GM19397 (cell line): Measurements from ENCODE around the gene SEMA5A.
"Not testable (repeated sequence)": the region's sequence is repeated elsewhere in the genome, so short reads cannot be mapped to it uniquely, and the experiment has no call there.

ENCODE experiments used
- ATAC-seq: cut with Tn5 transposase; IDR thresholded peaks from one replicate; pipeline ENCODE4 v1.9.1; 2021; ENCODE audit warnings: mild to moderate bottlenecking, moderate library complexity; ENCODE audit not compliant: unreplicated experiment

SEMA5A gene

GRCh38 chr5:9375756-9376155 lies 170.1 kb downstream of the SEMA5A start:
- no peak for ATAC-seq

- no peak for ATAC-seq
These were observed 171.8 kb downstream of the SEMA5A start for GRCh38 chr5:9374025-9374424.

GRCh38 chr5:9373571-9373970 lies 172.3 kb downstream of the SEMA5A start:
- ATAC-seq: no peak

GRCh38 chr5:9370256-9370655 lies 175.6 kb downstream of the SEMA5A start:
- ATAC-seq: no peak

- no peak for ATAC-seq
These were observed 180.4 kb downstream of the SEMA5A start for GRCh38 chr5:9365512-9365911.

- peak; percentile 22 for ATAC-seq
These were observed 182.4 kb downstream of the SEMA5A start for GRCh38 chr5:9363449-9363848.

- ATAC-seq: peak; percentile 36
These were observed 182.8 kb downstream of the SEMA5A start for GRCh38 chr5:9363026-9363425.

- ATAC-seq: peak; percentile 40
These were observed 183.3 kb downstream of the SEMA5A start for GRCh38 chr5:9362600-9362999.

- peak; percentile 53 for ATAC-seq
These were observed 184.0 kb downstream of the SEMA5A start for GRCh38 chr5:9361835-9362234.

- ATAC-seq: no peak
These were observed 186.8 kb downstream of the SEMA5A start for GRCh38 chr5:9358961-9359685.

- no peak for ATAC-seq
These were observed 189.5 kb downstream of the SEMA5A start for GRCh38 chr5:9356351-9356825.

- no peak for ATAC-seq
These were observed 191.4 kb downstream of the SEMA5A start for GRCh38 chr5:9354336-9355081.

- not testable (repeated sequence) for ATAC-seq
These were observed 192.8 kb downstream of the SEMA5A start for GRCh38 chr5:9353048-9353447.

- no peak for ATAC-seq
These were observed 194.3 kb downstream of the SEMA5A start for GRCh38 chr5:9351546-9351945.

- ATAC-seq: no peak
These were observed 195.5 kb downstream of the SEMA5A start for GRCh38 chr5:9350301-9350797.

- no peak for ATAC-seq
These were observed 197.4 kb downstream of the SEMA5A start for GRCh38 chr5:9348401-9348996.

- ATAC-seq: no peak
These were observed 198.2 kb downstream of the SEMA5A start for GRCh38 chr5:9347541-9348295.

- ATAC-seq: no peak
These were observed 198.8 kb downstream of the SEMA5A start for GRCh38 chr5:9347032-9347431.

- no peak for ATAC-seq
These were observed 201.1 kb downstream of the SEMA5A start for GRCh38 chr5:9344751-9345240.

GRCh38 chr5:9343146-9343850 lies 202.6 kb downstream of the SEMA5A start:
- no peak for ATAC-seq
